Erythroblast (primary cell): ENCODE results near the gene FOXD4L3.
"Not testable (repeated sequence)": the region's sequence is repeated elsewhere in the genome, so short reads cannot be mapped to it uniquely, and the experiment has no call there.

Source experiments
- DNase-seq, 2 experiments: peaks; one replicate each; lab custom pipeline; 2025; lab: John Stamatoyannopoulos, UW

Gene FOXD4L3

DNA sequence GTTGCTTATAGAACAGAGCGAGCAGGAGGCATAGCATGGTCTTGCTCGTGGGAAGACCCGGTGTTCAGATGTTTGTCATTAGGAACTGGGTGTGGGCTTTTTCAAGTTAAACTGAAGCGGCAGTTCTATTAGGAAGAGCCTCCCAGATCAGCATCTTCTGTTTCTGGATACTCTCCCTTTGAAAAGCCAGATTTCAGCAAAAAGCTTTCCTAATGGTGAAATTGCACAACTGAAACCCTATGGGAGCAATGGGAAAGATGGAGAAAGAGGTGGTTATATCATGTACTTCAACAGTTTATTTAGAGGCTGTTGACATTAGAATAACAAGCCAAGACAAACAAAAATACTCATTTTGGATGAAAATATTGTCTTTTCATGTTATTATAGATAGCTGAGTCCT is 41.3 kb downstream of the FOXD4L3 start:
- not testable (repeated sequence) for DNase-seq

DNA sequence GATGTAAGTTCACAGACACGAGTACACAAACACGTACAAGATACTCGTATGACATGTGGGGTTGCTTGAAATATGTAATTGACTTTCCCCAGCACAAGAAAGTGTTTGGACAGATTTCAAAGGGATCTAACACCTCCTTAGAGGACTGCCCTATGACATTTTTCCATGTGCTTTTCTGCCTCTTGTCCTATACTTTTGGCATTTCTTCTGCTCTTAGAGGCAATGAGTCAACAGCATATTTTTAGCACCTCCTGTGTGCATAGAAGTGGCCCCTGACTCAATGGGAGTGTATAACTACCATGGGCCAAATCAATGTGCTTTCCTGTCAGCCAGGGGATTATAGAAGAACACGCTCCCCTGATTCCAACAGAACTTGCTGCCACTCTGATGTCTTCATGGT is 49.0 kb downstream of the FOXD4L3 start:
- not testable (repeated sequence) for DNase-seq
